Left colon (tissue), 2 donors: ENCODE data around the gene ST3GAL2. TPM values are rescaled to one million over a fixed set of nuclear protein-coding genes. Genes with fewer than 3 reads are reported as not detected.
A peak's percentile ranks its signal among the peaks of the same experiment; 100 is the strongest.

Experiments used
- ATAC-seq: fragments of 200-7000 bp; cut with Tn5 transposase; one replicate; pipeline ENCODE4 v1.9.1; 2020; ENCODE audit warnings: mild to moderate bottlenecking, moderate library complexity
- DNase-seq, 2 donors: peaks; one replicate each; pipeline ENCODE4 v3.0.0-alpha.2; 2020
- intact Hi-C, 2 donors: fragments of 100-400 bp; cut with DNase I in 1 of 2; cut with micrococcal nuclease in 1 of 2; formaldehyde crosslinking; loops; one replicate each; pipeline versions ENCODE4 v1.11.2 to v1.14.0; 2022; cut with DNase I, micrococcal nuclease
- total RNA-seq, 2 donors: library from RNA; stranded (reverse); fragmentation: NEBNext Ultra II Directional; extraction: Animal tissue kit (Norgen Biotek cat#: 25700); gene quantifications; one replicate each; pipeline ENCODE4 v1.2.1, GENCODE V29; 2021
- donor health status: DM: no; HTN: no; CAD: no.
- donor health status: DM: yes; HTN: yes; CAD: no.

Gene ST3GAL2
- total RNA-seq, 2 donors from 2014 or later = 6.0 to 8.7 TPM

DNA sequence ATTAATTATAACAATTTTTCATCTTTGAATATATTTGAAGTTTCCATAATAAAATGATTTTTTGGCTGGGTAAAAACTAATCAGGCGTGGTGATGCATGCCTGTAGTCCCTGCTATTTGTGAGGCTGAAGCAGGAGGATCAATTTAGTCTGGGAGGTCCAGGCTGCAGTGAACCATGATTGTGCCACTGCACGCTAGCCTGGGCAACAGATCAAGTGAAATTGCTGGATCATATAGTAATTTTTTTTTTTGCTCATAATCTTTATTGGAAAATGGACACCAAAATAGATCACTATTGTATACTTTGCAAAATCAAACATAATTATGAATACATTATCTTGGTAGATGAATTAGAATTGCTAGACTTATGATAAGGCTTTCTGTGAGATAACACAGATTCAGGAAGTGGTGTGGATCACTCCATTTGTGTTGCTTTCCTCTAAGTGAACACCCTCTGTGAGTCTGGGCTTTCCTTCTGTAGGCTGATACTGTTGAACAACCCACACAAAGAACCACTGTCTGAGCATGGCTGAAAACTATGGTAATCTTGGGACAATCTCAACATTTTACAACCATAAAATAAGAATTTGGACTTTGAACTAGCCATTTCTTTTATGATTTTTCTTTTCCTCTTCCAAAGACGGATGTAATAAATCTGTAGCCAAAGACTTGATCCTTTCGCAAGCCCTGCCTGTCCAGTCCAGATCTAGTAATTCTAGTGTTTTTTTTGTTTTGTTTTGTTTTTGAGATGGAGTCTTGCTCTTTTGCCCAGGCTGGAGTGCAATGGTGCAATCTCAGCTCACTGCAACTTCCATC, 5.6 kb upstream of the ST3GAL2 start:
- DNase-seq = peak in 1 of 2 donors; percentile 50
- peak; percentile 94 for ATAC-seq
- intact Hi-C loops = no loop called here

DNA sequence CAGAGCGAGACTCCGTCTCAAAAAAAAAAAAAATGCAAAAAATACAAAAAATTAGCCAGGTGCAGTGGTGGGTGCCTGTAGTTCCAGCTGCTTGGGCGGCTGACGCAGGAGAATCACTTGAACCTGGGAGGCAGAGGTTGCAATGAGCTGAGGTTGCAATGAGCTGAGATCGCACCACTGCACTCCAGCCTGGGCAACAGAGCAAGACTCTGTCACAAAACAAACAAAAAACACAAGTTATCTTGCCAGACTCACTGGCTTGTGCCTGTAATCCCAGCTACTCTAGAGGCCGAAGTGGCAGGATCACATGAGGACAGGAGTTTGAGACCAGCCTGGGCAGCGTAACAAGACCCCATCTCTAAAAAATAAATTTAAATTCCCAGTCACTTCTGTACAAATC, 3.4 kb upstream of the ST3GAL2 start:
- no peak for ATAC-seq
- DNase-seq = no peak
- intact Hi-C loops = no loop called here

DNA sequence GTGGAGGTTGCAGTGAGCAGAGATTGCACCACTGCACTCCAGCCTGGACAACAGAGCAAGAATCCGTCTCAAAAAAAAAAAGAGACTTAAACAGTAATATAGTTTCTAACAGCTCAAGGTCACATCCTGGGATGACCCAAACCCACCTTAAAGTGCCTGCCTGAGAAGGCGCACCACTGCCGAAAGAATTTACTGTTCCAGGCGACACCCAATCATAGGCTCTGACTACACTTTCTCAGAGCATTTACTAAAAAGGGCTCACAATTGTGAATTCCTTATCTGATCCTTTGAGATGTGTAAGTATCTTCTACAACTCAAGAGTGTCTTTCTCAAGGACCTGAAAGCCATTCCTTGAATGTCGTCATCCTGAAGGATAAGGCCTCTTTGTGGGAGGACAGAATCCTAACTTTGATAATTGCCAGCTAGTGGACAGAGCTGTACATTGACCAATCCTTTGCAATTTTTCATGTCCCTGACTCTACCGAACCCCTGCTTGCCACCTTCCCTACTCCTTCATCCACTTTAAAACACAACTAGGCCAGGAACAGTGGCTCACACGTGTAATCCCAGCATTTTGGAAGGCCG, 2.6 kb upstream of the ST3GAL2 start:
- no peak for ATAC-seq
- intact Hi-C loops = no loop called here
- DNase-seq = no peak

DNA sequence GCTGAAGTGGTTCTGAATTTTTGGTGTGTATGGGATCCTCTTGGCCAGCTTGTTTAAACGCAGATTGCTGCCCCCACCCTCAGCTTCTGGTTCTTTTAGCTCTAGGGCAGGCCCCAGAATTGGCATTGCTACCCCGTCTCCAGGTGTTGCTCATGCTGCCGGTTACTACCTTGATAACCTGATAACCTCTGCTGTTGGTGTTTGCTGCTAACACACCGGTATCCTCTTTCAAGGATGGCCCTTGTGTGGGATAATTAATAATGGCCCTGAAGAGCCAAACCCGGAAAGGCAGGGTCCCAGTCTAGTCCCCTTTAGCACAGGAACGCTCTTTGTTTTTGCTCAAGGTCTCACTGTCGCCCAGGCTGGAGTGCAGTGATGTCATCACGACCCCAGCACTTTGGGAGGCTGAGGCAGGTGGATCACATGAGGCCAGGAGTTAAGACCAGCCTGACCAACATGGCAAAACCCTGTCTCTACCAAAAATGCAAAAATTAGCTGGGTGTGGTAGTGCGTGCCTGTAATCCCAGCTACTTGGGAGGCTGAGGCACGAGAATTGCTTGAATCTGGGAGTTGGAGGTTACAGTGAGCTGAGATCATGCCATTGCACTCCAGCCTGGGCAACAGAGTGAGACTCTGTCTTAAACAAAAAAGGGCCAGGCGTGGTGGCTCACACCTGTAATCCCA, 1.3 kb upstream of the ST3GAL2 start:
- no peak for DNase-seq
- intact Hi-C loops = no loop called here
- no peak for ATAC-seq

DNA sequence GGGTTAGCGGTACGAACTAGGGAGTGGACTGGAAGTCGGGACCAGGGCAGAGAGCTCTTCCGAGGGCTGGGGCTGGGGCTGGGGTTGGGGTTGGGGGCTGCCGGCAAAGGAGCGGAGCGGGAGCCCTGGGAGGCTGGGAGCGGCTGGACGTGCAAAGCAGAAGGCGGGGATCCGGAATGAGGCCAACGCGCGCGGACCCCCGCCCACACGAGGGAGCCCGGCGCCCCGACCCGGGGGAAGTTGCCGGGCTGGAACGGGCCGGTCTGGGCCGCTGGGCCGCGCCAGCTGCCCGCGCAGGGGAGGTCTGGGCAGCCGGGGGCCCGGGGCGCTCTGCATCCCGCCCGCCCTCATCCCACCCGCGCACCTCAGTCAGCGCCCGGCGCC, 323 bp downstream of the ST3GAL2 start:
- DNase-seq (no peak), ATAC-seq (no peak)
- intact Hi-C loops = no loop called here

DNA sequence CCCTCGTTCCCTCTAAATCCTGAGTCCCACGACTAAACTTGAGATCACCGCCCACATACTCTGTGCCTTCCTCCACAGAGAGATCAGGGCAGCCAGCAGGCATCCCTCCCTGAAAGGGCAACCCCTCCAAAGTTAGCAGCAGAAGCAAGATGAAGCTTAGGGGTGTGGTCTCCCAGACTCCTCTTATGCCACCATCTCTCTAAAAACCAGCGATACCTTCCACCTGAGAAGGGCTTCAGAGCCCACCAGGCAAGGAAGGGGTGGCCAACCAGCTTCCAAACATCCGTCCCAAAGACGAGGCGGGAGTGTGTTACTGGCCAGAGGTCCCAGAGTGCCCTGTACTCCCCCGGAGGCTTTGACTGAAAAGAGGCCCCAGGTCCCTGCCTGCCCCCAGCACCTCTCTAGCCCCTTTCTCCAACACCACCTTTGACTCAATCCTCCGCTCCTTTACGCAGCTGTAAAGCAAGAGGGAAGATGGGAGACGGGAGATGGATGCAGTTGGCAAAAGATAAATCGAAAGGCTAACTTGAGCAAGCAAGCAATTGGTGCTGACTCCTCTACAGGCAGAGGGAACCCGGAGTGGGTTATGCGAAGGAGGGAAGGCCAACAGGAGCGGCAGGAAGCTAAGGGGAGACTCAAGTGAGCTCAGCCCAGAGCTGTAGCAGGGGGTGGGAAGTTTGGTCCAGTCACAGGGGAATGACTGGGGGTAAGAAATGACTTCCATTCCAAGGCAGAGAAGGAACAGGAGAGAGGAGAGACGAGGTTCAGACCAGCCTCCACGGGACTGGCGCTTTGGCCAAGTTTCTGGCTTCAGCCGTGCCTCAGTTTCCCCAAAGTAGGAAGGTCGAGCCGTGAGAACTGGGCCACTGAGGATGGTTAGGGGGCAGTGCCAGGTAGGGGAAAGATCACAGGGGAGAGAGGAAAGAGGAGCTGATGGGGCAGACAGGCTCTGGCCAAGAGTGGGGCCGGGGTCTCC, 1.0 kb downstream of the ST3GAL2 start:
- no peak for ATAC-seq
- intact Hi-C loops = no loop called here
- no peak for DNase-seq

DNA sequence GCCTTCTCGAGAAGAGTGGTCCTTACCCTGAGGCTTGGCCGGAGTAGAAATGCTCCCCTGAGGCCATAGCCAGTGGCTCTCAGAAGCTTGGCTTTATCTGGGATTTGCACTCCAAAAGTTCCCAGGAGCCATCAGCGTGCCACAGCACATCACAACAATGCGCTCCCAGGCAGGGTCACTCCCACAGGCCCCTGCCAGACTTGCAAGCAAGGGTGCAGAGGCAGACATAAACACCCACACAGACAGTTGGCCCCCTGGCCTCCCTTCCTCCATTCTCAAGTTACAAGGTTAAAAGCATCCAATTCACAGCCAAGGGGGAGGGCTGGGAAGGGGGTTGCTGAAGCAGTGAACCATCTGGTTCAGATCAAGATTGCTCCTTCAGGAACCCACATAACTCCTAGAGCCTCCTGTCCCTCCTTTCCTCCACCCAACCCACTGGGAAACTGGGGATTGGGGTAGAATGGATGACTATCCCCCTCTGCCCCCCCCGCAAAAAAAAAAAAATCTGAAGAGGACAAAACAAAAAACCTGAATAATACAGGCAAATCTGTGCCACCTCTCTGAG, 1.8 kb downstream of the ST3GAL2 start:
- ATAC-seq (no peak), DNase-seq (no peak)
- intact Hi-C loops = no loop called here

DNA sequence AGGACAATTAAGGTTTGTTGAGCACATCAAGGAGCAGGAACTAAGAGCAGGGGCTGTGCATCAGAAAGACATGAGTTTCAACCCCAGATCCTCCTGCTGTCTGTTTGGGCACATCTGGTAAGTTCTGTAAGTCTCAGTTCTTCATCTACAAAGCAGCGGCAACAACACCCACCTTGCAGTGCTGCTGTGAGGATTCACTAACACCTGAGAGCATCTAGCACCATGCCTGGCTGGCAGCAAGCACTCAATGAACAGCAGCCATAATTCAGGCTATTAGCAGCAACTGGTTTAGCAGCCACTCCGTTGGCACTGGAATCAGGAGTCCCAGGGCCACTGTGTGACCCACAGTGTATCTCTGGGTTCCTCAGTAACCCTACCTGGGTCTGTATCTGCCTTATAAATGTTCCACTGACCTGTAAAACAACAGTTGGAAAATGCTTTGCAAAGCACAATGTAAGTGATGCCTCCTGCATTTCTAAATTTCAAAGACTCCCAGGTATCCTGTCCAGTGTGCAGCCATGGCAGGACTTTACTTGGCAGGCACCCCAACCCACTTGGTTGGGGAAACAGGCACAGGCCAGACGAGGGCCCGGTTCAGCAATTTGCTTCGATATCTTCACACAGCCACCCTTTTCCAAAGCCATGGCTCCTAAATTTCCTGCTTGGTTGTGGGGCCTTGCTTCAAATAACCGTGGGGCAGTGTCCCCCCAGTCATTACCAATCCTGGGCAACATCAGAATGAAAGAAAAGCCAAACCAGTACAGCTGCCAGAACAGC, 4.2 kb downstream of the ST3GAL2 start:
- DNase-seq (no peak), ATAC-seq (no peak)
- intact Hi-C loops = no loop called here

DNA sequence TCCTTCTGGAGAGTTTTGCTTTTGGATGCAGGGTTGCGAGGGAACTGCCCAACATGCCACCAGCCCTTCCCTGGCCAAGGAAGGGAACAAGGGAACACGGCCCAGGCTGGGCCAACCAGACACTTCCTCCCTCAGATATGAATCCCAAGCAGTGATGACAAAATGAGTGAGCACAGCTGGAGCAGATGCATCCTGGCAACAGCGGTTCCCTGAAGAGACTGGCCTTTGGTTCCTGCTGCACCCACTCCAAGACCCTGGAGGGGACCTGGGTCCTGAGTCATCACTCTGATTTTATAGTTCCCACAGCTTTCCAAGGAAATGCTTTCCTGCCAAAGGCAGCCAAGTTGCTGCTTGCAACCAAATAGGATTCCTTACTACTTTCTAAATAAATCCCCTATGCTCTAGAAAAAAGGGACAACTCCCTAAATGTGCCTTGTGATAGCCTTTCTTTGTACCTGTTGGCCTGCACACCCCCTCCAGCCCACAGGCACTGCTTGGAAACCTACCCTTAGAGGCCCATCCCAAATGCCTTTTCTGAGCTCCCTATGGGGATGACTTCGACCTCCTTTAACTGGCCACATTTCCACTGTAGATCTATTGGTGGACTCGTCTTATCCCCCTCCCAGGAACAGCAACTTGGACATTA, 5.3 kb downstream of the ST3GAL2 start:
- intact Hi-C loops = no loop called here
- DNase-seq = no peak
- no peak for ATAC-seq

DNA sequence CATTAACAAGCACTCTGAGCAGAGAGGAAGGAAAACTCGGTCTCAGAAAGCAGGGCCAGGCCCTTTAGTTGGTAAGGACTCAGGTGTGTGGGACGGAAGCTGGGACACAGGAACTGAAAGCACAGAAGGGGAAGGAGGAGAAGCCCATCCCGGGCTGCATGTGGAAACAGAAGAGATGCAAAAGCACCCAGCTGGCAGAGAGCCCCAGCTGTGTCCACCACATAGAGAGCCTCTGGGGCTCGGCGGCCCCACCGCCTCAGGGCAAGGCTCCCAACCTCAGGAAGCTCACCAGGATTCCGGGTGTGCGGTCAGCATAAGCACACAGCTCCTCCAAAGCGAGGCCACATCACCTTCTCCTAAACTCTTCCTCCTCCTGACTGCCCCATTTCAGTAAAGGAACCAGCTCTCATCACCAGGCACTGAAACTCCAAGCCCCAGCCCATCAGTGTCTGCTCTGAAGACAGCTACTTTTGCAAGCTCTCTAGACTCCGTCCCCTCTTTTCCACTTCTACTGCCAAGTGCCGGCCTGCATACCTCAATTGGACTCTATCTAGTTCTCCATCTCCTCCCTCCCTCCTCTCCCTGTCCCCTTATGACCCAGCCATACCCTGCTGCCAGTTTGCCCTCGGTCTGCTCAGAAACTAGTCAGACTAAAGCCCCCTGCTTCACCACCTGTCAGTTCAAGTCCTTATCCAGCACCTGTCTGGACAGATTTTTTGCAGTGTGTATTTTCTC, 6.0 kb downstream of the ST3GAL2 start:
- no peak for ATAC-seq
- DNase-seq = no peak
- intact Hi-C loops = no loop called here

DNA sequence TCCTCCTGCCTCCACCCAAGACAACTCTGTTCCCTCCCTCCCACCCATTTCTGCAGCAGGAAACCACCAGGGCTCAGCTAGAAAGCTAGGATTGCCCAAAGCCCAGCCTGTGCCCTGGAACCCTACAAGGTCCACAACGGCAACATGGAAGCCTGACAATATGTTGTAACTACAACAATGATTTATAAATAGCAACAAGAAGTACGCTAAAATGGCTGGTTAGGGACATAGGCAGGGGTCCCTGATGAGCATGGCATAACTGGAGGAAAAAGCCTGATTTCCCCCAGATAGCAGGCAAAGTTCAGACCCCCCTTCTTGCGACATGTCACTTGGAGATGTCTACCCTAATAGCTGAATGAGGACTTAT, 6.6 kb downstream of the ST3GAL2 start:
- intact Hi-C loops = no loop called here
- ATAC-seq = no peak
- no peak for DNase-seq

DNA sequence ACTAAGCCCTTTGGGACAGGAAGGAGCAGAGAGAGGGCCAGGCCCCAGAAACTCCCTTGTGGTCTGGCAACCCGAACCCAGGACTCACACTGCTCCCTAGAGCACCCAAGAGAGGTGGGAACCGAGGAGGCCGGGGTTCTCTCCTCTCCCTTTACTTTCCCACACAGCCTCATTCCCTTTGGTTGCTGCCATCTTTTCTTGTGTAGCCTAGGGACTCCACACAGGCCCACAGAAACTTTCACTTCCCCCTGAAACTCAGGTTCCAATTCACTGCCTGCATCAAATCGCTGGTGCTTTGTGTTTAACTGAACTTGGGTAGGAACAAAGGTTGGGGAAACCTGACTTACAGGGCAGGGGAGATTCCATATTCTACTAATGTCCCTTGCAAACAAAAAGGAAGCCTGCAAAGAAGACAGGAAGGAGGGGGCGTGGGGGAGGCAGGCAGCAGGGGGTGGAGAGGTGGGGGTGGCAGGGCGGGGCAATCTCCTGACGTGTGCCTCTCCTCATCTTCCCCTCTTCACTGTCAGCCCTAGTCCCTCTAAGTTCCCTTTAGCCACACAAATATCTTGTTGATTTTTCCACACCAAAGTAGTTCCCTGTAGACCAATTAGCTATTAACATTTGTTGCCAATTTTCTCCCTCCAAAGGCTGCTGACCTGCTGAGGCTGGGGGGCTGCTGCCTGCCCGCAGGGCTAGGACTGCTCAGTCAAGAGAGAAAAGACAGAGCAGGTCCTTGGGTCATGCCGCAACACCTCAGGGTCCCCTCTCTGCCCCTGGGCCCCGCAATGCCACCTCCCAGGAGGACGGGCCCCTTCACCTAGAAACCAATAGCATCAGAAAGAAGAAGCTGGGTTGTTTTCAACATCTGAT, 8.0 kb downstream of the ST3GAL2 start:
- ATAC-seq (no peak), DNase-seq (no peak)
- intact Hi-C loops = no loop called here

DNA sequence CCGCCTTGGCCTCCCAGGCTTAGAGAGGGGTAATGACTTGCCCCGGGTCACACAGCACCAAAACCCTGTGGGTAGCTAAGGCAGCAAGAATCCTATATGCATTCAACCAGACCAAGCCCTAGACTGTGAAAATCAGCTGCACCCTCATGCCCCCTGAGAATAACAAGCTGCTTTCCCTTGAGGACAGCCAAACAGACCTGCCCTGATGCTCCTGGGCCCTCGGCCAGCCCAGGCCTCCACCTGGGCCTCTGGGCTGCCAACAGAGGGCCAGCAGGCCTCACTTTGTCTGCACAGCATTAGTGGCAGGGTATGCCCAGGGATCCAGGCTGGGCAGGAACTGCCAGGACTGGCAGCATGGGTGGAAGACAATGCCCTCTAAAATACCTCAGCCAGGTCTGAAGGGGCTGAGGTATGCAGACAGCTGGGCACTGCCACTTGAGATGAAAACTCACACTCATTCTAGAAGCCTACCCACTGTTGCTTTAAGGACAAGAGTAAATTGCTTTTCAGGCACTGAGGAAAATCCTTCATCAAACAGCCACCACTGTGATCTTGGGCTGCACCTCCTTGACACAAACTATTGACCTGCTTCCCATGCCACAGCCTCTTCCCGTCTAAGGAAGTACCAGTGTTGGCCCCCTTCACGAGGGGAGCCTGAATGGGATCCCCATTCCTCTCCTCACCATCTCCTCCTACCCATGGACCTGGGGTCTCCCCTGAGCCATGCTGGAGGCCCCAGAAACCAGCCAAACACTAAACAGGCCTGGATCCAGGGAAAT, 8.8 kb downstream of the ST3GAL2 start:
- DNase-seq (no peak), ATAC-seq (no peak)
- intact Hi-C loops = no loop called here

DNA sequence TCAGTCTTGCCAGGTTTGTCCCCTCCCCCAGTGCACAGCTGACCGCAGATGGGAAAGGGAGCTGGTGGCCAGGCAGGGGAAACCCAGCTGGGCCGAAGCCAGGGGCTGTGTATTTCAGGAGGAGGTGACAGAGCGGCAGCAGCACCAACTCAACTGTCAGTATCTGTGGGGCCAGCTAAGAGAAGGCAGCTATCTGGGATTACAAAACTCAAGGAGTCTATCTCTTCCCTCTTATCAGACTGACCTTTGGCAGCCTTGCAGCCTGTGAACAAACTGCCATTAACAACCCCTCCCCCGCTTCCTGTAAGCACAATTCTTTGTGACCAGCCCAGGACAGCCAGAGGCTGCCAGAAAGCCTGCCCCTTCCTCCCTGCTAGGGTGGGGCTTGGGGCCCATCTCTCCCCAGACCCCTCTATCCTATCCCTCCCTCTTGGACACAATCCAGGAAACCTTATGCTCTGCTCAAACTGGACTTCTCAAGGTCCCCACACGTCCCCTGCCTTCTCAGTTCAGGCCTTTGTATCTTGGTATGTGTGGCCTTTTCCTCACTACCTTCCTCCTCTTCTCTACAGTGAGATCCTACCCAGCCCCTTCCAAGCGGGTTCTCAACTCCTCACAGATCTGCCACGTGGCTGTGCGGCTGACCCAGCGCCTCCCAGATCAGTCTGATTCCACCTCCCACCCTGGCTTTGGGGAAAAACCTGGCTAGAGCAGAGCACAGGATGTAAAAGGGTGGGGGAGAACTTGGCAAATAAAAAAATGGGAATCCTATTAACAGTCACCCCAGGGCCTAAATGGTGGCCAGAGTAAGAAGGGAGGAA, 10.5 kb downstream of the ST3GAL2 start:
- DNase-seq = peak; percentile 90 to 96
- intact Hi-C loops = no loop called here
- ATAC-seq = peak; percentile 89

DNA sequence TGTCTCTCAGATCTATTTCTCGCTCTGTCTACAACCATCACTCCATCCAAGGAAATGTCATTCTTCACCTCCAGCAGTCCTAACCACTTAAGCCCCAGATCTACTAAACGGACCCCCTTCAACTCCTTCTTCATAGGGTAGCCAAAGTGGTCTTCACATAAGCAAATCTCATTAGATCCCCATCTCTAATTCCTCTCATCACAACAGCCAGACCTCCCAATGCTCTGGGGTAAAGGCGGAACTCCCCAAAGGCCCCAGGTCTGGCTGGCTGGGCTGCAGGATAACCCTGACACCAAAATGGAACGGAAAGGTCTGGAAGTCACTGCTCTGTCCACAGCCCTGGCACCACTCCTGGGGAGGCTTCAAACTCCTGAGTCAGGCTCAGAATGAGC, 11.1 kb downstream of the ST3GAL2 start:
- no peak for ATAC-seq
- intact Hi-C loops = no loop called here
- DNase-seq = no peak
